Nephron progenitor cell (in vitro differentiated cells): Measurements from ENCODE around the gene CCDC171.

ENCODE experiments used
- DNase-seq: peaks from one replicate; pipeline ENCODE4 v3.0.0; 2021
- H3K27ac Mint-ChIP-seq: 2 replicates; pipeline ENCODE4 v1.8.0; 2021; ENCODE audit warnings: mild to moderate bottlenecking, moderate library complexity, mixed read lengths
- H3K27me3 Mint-ChIP-seq: 2 replicates; pipeline ENCODE4 v1.8.0; 2021; ENCODE audit warnings: mild to moderate bottlenecking, low read depth, mixed read lengths; ENCODE audit not compliant: poor library complexity
- H3K36me3 Mint-ChIP-seq: 2 replicates; pipeline ENCODE4 v1.8.0; 2021; ENCODE audit warnings: low read depth, mixed read lengths
- H3K4me1 Mint-ChIP-seq: 2 replicates; pipeline ENCODE4 v1.8.0; 2021; ENCODE audit warnings: mixed read lengths
- H3K4me3 Mint-ChIP-seq: 2 replicates; pipeline ENCODE4 v1.8.0; 2021; ENCODE audit warnings: mild to moderate bottlenecking, moderate library complexity, mixed read lengths
- H3K9me3 Mint-ChIP-seq: 2 replicates; pipeline ENCODE4 v1.8.0; 2021; ENCODE audit warnings: mild to moderate bottlenecking, moderate library complexity, mixed read lengths
- TF ChIP-seq, protein P1 (sequence below): fragments of 200-600 bp; sonication (generic); IDR thresholded peaks from 2 replicates; pipeline ENCODE4 v1.5.0; 2021; ENCODE audit warnings: antibody characterized with exemption

CCDC171 gene

DNA sequence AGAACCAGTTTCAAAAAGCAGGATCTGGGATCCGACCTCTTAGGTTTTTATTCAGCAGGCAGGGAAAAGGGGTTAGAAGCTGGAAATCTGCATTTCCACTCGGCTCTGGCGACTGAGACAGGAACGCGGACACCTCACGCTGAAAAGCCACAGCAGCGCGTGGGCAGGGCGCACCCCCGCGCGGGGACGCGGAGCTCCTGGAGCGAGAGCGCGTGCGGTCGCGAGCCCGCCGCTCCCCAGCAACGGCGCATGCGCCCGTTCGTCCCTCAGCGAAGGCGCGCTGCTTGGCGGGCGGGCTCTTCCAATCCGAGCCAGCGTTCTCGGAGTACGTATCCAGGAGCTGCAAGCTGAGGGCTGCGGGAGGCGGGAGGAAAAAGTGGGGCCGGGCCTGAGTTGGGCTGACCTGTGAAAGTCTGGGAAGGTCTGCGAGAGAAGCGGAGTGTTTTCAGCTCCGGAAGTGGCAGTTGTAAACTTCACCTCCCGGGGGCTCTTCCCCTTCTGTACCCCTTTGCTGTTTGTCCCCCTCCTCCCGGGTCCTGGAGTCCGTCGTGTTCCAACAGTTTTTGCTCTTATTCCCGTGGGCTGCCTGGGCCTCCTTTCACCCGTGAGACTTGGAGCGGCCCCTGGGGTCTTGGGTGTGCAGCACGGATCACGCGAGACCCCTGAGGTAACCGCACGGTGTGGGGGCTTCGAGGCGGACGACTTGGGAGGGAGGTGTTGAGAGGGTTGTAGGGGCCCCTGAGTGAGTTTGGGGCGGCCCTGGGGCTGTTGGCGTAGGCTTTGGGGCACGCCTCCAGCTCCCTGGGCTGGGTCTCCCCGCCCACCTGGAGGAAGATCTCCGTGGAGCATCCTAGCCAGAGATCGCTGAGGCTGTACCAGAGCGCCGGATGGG, at the start of gene CCDC171:
Gene CCDC171, plus strand, starts transcription at position 408 of the 892 bp plus-strand sequence. CDS start 11,046 bp downstream, outside the sequence.
- peak within 1 kb of the TSS; percentile 90 for H3K4me3 Mint-ChIP-seq
- peaks cover 19% of the 10 kb centered on the region for H3K9me3 Mint-ChIP-seq
- H3K36me3 Mint-ChIP-seq = peaks cover 19% of the 10 kb centered on the region
- DNase-seq = peak; percentile 91
- peaks cover 5% of the 10 kb centered on the region for H3K27me3 Mint-ChIP-seq
- peaks cover 17% of the 10 kb centered on the region for H3K4me1 Mint-ChIP-seq
- TF ChIP-seq, protein P1, sequence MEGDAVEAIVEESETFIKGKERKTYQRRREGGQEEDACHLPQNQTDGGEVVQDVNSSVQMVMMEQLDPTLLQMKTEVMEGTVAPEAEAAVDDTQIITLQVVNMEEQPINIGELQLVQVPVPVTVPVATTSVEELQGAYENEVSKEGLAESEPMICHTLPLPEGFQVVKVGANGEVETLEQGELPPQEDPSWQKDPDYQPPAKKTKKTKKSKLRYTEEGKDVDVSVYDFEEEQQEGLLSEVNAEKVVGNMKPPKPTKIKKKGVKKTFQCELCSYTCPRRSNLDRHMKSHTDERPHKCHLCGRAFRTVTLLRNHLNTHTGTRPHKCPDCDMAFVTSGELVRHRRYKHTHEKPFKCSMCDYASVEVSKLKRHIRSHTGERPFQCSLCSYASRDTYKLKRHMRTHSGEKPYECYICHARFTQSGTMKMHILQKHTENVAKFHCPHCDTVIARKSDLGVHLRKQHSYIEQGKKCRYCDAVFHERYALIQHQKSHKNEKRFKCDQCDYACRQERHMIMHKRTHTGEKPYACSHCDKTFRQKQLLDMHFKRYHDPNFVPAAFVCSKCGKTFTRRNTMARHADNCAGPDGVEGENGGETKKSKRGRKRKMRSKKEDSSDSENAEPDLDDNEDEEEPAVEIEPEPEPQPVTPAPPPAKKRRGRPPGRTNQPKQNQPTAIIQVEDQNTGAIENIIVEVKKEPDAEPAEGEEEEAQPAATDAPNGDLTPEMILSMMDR = no peak
- H3K27ac Mint-ChIP-seq = peak within 1 kb of the TSS; percentile 98

DNA sequence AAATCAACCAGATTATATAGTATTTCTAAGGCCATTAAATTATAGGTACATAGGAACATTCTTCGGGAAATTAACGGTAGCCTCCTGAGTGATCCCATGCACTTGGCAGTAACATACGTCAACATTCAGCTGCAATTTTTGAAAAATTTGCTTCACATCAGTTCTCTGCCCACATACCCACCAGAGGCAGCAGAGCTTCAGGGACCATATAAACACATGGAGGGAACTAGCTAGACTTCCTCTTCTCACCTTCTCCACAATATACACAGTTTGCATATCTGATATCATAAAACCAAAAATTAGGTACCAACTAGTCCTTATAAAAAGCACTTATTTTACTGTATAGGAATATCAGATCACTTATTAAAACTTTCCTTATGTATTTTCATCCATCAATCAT, 46.9 kb upstream of the CCDC171 start:
- H3K4me3 Mint-ChIP-seq = no peak overlapping the region
- peaks cover 67% of the 10 kb centered on the region for H3K36me3 Mint-ChIP-seq
- peaks cover 24% of the 10 kb centered on the region for H3K4me1 Mint-ChIP-seq
- H3K27ac Mint-ChIP-seq = no peak overlapping the region
- H3K9me3 Mint-ChIP-seq = no peaks in the 10 kb centered on the region
- TF ChIP-seq, protein P1 = no peak
- H3K27me3 Mint-ChIP-seq = no peaks in the 10 kb centered on the region
- DNase-seq = no peak

DNA sequence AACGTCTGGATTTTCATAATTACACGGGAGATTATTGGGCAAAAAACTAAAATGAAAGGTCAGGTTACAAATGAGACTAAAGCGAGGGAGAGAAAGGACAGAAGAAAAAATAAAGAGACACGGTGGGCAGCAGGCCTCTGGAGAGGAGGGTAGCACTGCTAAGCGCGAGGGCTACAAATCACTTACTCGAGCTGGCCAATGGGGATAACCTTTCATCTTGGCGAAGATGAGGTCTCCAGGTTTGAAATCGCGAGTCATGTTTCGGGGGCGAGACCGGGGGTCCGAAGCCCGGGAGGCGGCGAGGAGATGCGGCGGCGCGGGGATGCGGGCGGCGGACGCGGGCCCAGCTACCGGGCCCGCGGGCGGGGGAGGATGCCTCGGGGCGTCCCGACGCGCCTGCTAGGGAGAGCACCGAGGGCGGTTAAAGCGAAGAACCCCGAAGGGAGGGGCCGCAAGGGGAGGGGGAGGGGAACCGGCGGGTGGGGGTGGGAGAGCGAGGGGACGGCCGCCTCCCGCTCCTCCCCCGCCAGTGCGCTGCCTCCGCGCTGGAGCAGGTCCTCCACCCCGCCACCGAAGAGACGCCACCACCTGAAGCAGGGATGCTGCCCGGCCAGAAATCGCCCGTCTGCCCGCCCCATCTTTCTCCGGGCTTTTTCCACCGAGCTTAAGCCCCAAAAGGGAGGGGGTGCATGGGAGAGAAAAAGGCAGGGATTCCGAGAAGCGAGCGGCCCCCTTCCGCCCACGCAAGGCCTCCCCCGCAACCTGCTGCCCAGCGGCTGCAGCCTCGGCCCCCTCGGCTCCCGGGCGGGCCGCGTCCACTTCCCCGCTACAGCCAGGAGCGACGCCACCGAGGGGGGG, 42.7 kb upstream of the CCDC171 start:
- DNase-seq = no peak
- Mint-ChIP-seq H3K9me3 (no peaks in the 10 kb centered on the region), H3K27ac (peak overlapping the region; percentile 91), H3K36me3 (peaks cover 34% of the 10 kb centered on the region), H3K27me3 (no peaks in the 10 kb centered on the region), H3K4me1 (peaks cover 41% of the 10 kb centered on the region), H3K4me3 (peak overlapping the region; percentile 93)
- TF ChIP-seq, protein P1 = no peak

DNA sequence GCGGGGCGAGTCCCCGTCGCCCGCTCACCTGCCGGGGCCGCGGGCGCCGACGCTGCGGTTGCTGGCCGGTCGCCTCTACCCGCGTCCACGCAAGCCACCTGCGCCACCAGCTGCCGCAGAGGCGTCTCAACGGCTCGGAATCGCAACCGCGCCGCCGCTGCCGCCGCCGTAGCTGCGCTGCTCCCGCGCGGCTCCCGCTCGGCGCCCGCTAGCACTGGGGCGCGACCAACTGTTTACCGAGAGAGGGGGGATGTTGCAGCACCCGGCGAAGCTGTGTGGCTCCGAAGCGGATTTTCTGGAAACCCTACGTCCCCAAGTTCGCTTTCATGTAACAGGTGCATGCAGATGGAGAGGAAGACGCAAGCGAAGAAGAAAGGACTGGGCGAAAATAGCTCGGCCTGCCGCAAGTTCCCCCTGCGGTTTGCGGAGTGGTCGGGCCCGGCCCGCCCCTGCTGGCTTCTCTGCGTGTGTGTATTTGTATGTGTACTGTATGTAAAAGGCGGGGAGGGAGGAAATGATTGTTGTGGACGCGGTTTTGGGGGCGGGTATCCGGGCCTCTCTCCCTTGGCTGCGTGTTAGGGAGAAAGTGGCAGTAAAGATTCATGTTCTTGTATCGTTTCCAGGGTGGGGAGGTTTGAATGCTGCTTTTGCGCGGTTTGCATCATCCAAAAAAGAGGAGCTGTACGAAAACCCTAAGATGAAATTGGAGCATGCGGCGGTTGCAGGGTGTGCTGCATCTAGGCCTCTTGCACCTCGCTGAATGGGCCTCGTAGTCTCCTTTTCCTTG, 41.9 kb upstream of the CCDC171 start, which contains the start of gene PSIP1:
Gene PSIP1, minus strand, starts transcription at position 182 of the 787 bp plus-strand sequence. CDS start 782 bp downstream, outside the sequence.
- peak within 1 kb of the TSS; percentile 100 for H3K27ac Mint-ChIP-seq
- TF ChIP-seq, protein P1 = no peak
- peak; percentile 83 for DNase-seq
- peaks cover 26% of the 10 kb centered on the region for H3K36me3 Mint-ChIP-seq
- H3K9me3 Mint-ChIP-seq = no peaks in the 10 kb centered on the region
- H3K27me3 Mint-ChIP-seq = no peaks in the 10 kb centered on the region
- peaks cover 41% of the 10 kb centered on the region for H3K4me1 Mint-ChIP-seq
- H3K4me3 Mint-ChIP-seq = peak within 1 kb of the TSS; percentile 94

DNA sequence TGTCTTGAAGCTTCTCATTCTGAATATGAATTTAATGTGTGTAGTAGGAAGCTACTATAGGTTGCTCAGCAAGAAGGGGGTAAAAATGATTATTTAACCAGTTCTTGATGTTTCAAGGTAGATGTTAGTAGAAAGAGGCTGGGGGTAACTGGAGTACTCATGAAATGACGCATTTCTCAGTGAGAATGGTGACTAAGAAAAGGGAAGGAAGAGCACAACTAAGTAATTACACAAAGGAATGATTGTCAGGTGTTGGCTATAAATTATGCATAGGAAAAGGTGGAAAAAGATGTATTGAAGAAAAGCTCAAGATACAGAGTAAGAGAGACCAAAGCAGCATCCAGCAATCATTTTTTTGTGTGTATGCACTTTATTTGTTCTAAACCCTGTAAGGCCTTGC, 40.6 kb upstream of the CCDC171 start:
- TF ChIP-seq, protein P1 = no peak
- Mint-ChIP-seq H3K27ac (no peak overlapping the region), H3K4me3 (peak overlapping the region; percentile 51), H3K36me3 (peaks cover 13% of the 10 kb centered on the region), H3K4me1 (peaks cover 41% of the 10 kb centered on the region), H3K9me3 (no peaks in the 10 kb centered on the region), H3K27me3 (no peaks in the 10 kb centered on the region)
- DNase-seq = no peak
